Smooth muscle cell (in vitro differentiated cells): ENCODE measurements around the gene DGCR2. TPM values are rescaled to one million over a fixed set of nuclear protein-coding genes. Genes with fewer than 3 reads are reported as not detected.

Source experiments
- DNase-seq: peaks from one replicate; lab custom pipeline; 2025; ENCODE audit not compliant: unreplicated experiment; lab: John Stamatoyannopoulos, UW
- H2AFZ ChIP-seq: fragments of 200-600 bp; sonication (generic); 2 replicates; pipeline ENCODE4 v1.6.0; 2016; ENCODE audit warnings: antibody characterized with exemption, low read depth, mild to moderate bottlenecking
- H3F3A ChIP-seq: fragments of 200-600 bp; sonication (generic); 2 replicates; pipeline ENCODE4 v1.6.0; 2017; ENCODE audit warnings: antibody characterized with exemption, low read depth
- H3K27ac ChIP-seq: fragments of 200-600 bp; sonication (generic); 2 replicates; pipeline ENCODE4 v1.5.1; 2016; ENCODE audit warnings: low read depth, mild to moderate bottlenecking
- H3K27me3 ChIP-seq: fragments of 200-600 bp; sonication (generic); 2 replicates; pipeline ENCODE4 v1.6.1; 2016; ENCODE audit warnings: low read depth, mild to moderate bottlenecking
- H3K36me3 ChIP-seq: fragments of 200-600 bp; sonication (generic); 2 replicates; pipeline ENCODE4 v1.5.1; 2016; ENCODE audit warnings: low read depth
- H3K4me1 ChIP-seq: fragments of 200-600 bp; sonication (generic); 2 replicates; pipeline ENCODE4 v1.5.1; 2016; ENCODE audit warnings: low read depth
- H3K4me2 ChIP-seq: fragments of 200-600 bp; sonication (generic); 2 replicates; pipeline ENCODE4 v1.6.0; 2016; ENCODE audit warnings: mild to moderate bottlenecking
- H3K4me3 ChIP-seq: fragments of 200-600 bp; sonication (generic); 2 replicates; pipeline ENCODE4 v1.5.1; 2016; ENCODE audit warnings: mild to moderate bottlenecking
- H3K79me2 ChIP-seq: fragments of 200-600 bp; sonication (generic); 2 replicates; pipeline ENCODE4 v1.6.0; 2016; ENCODE audit warnings: low read depth, mild to moderate bottlenecking
- H3K9ac ChIP-seq: fragments of 200-600 bp; sonication (generic); 2 replicates; pipeline ENCODE4 v1.6.0; 2016; ENCODE audit warnings: low read depth
- H3K9me3 ChIP-seq: fragments of 200-600 bp; sonication (generic); replicated peaks from 2 replicates; pipeline ENCODE4 v1.5.1; 2016; ENCODE audit warnings: low read depth
- H4K20me1 ChIP-seq: fragments of 200-600 bp; sonication (generic); 2 replicates; pipeline ENCODE4 v1.6.0; 2016; ENCODE audit warnings: low read depth
- WGBS: methylation state at CpG from one replicate; pipeline ENCODE4 v1.1.7; 2016; ENCODE audit warnings: low lambda C conversion rate; 5-methylcytosine and 5-hydroxymethylcytosine counted together
- polyA plus RNA-seq: library from polyadenylated mRNA; unstranded; fragments of >200 nt; fragmentation: Nextera tagmentation; extraction: Ambion mirVana; gene quantifications from 2 replicates; pipeline ENCODE4 v1.2.1, GENCODE V29; 2016
- total RNA-seq: library from RNA; depleted of rRNA; stranded (reverse); fragments of >200 nt; gene quantifications from 2 replicates; pipeline ENCODE4 v1.2.3, GENCODE V29; 2014
- TF ChIP-seq, protein P1 (sequence below): fragments of 200-600 bp; sonication (generic); IDR thresholded peaks from 2 replicates; pipeline ENCODE4 v1.5.1; 2017; ENCODE audit warnings: borderline replicate concordance, mild to moderate bottlenecking, antibody characterized with exemption; ENCODE audit not compliant: insufficient read depth, poor library complexity, severe bottlenecking

Gene DGCR2
- total and polyA plus RNA-seq, 2 experiments from 2014 or later = 46.7 to 53.2 TPM

DNA sequence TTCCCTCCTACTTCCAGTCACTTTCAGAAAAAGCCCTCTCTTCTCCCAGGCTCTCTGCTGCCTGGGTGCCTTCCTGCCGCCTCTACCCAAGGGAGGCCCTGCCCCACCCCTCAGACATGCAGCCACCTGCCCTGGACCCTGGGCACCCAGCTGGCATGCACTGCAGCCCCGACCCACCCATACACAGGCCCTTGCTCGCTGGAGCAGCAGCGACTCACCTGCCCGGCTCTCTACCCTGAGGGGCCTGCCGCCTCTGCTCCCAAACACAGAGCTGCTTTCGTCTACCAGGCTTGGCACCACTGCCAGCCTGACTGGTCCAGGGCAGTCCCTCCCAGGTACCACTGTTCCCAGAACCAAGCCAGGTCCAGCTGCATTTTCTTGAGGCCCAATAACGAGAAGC, 7.7 kb upstream of the DGCR2 start:
- TF ChIP-seq, protein P1, sequence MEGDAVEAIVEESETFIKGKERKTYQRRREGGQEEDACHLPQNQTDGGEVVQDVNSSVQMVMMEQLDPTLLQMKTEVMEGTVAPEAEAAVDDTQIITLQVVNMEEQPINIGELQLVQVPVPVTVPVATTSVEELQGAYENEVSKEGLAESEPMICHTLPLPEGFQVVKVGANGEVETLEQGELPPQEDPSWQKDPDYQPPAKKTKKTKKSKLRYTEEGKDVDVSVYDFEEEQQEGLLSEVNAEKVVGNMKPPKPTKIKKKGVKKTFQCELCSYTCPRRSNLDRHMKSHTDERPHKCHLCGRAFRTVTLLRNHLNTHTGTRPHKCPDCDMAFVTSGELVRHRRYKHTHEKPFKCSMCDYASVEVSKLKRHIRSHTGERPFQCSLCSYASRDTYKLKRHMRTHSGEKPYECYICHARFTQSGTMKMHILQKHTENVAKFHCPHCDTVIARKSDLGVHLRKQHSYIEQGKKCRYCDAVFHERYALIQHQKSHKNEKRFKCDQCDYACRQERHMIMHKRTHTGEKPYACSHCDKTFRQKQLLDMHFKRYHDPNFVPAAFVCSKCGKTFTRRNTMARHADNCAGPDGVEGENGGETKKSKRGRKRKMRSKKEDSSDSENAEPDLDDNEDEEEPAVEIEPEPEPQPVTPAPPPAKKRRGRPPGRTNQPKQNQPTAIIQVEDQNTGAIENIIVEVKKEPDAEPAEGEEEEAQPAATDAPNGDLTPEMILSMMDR = no peak
- no peak overlapping the region for H3K4me2 ChIP-seq
- H3K79me2 ChIP-seq = no peaks in the 10 kb centered on the region

DNA sequence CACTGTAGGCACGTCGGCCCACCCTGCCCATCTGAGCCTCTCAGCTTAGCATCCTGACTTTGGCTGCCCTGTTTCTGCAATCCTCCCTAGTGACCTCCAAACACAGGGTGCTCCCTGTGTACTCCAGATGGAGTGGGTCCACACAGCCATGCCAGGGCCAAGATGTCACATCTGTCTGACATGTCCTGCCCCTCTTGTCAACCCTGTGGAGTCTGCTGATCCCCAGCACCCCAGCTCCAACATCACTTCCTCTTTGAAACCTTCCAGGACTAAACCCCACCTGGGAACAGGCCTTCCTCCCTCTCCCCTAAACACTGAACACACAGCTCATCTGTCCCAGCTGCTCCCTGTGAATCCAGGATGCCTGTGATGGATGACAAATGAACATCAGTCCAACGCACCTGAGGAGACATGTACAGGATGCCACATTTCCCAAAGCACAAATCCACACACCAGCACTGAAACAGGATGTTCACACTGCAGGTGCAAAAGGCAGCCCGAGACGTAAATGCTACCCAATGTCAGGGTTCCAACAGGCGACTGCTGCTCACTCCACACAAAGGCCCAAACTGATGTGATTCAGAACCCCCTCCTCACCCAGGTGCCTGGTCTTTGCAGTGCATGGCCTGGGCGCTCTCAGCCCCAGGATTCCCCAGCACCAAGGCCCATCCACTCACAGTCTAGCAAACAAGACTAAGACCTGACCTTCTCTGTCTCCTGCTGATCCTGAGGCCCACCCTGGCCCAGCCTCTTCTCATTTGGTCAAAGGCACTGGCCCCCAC, 6.9 kb upstream of the DGCR2 start:
- H3K4me3 ChIP-seq = no peak overlapping the region
- H3K9ac ChIP-seq = no peak overlapping the region
- no peaks in the 10 kb centered on the region for H3F3A ChIP-seq
- 94% methylated on average over 7 of the region's 7 CpGs for WGBS
- no peaks in the 10 kb centered on the region for H3K79me2 ChIP-seq
- no peak overlapping the region for H3K4me2 ChIP-seq
- no peaks in the 10 kb centered on the region for H3K4me1 ChIP-seq
- TF ChIP-seq, protein P1 = no peak
- no peak overlapping the region for H3K27ac ChIP-seq
- H3K27me3 ChIP-seq = no peaks in the 10 kb centered on the region
- no peaks in the 10 kb centered on the region for H3K36me3 ChIP-seq
- H4K20me1 ChIP-seq = no peaks in the 10 kb centered on the region
- no peaks in the 10 kb centered on the region for H3K9me3 ChIP-seq
- DNase-seq = no peak
- H2AFZ ChIP-seq = no peak overlapping the region

More for the DNA sequence above, 7.7 kb upstream of the DGCR2 start:
- no peak overlapping the region for H2AFZ ChIP-seq
- no peaks in the 10 kb centered on the region for H4K20me1 ChIP-seq
- H3K27me3 ChIP-seq = no peaks in the 10 kb centered on the region
- no peaks in the 10 kb centered on the region for H3F3A ChIP-seq
- H3K4me1 ChIP-seq = no peaks in the 10 kb centered on the region
- H3K4me3 ChIP-seq = no peak overlapping the region
- H3K9ac ChIP-seq = no peak overlapping the region
- no peak overlapping the region for H3K27ac ChIP-seq
- DNase-seq = no peak
- no peaks in the 10 kb centered on the region for H3K36me3 ChIP-seq
- H3K9me3 ChIP-seq = no peaks in the 10 kb centered on the region
- WGBS = 84% methylated on average over 8 of the region's 8 CpGs

DNA sequence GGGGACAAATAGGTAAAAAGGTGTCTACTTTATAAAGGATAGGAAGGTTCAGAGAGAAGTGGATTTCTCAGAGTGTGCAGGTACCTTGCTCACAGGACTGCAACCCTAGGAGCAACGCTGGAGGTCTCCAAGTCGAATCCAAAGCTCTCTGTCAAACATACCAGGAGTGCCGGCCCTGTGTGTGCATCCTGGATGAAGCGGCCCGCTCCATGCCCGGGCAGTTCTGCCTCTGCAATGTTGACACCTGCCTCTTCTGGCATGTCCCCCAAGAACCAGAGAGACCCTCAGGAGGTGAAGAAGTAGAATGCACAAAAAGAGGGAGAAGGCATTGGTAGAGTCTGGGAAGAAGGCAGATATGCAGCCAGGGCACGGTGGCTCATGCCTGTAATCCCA, 5.8 kb upstream of the DGCR2 start:
- Histone ChIP-seq H3K4me1 (no peaks in the 10 kb centered on the region), H3K9me3 (no peaks in the 10 kb centered on the region), H3K4me2 (no peak overlapping the region), H3K27ac (no peak overlapping the region), H3F3A (no peaks in the 10 kb centered on the region), H3K4me3 (no peak overlapping the region), H3K79me2 (no peaks in the 10 kb centered on the region), H3K27me3 (no peaks in the 10 kb centered on the region), H3K9ac (no peak overlapping the region), H4K20me1 (no peaks in the 10 kb centered on the region), H2AFZ (no peak overlapping the region), H3K36me3 (no peaks in the 10 kb centered on the region)
- 95% methylated on average over 7 of the region's 7 CpGs for WGBS
- no peak for DNase-seq
- TF ChIP-seq, protein P1 = no peak
